Measurements from ENCODE around the gene TGFA.

TGFA gene

DNA sequence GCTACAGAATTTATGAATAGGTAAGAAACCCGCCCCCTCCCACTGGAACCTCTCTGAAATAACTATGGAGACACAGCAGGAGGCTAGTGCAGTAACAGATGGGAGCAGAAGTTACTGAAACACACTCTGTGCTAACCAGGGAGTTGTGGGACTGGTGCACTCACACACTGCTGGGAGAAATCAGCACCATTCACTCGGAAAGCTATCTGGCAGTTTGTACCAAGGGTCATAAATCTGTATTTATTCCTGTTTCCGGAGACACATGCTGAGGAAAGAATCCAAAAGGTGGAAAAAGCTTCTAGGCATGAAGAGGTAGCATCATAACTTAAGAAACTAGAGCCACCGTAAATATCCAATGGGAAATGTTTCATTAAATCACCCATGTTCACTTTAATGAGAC, 39.9 kb downstream of the TGFA start:
- no peak overlapping the region for H3K4me2 ChIP-seq (ENCODE audit: low read length)
- H3K4me1 ChIP-seq (ENCODE audit: control insufficient read depth, low read length), result peaks cover 11% of the 10 kb centered on the region
- H3K4me3 ChIP-seq (ENCODE audit: low read length), result no peak overlapping the region
- H3K9me2 ChIP-seq (replicated peaks; ENCODE audit: control insufficient read depth, low read length), result no peaks in the 10 kb centered on the region
- H3K27me3 ChIP-seq (ENCODE audit: control insufficient read depth, low read length), result peaks cover 4% of the 10 kb centered on the region; the same call in 1 of the 2 replicates
- H3K9me3 ChIP-seq (ENCODE audit: control insufficient read depth, insufficient read depth, low read length), result no peaks in the 10 kb centered on the region
- H3K27ac ChIP-seq (ENCODE audit: low read depth, low read length), result no peak overlapping the region
- no peaks in the 10 kb centered on the region for H3F3A ChIP-seq (ENCODE audit: control insufficient read depth, insufficient read depth)
- H3K36me3 ChIP-seq (ENCODE audit: control insufficient read depth, low read length), result no peaks in the 10 kb centered on the region
- TF ChIP-seq EZH2phosphoT487 (IDR thresholded peaks at IDR 0.05; ENCODE audit: borderline replicate concordance, low read length), result no peak
- TF ChIP-seq CTCF (IDR thresholded peaks at IDR 0.05; ENCODE audit: low read depth, low read length, poor library complexity, severe bottlenecking), result no peak
- H3K79me2 ChIP-seq (ENCODE audit: control insufficient read depth, low read length), result no peaks in the 10 kb centered on the region
- no peaks in the 10 kb centered on the region for H4K20me1 ChIP-seq (ENCODE audit: control insufficient read depth, insufficient read depth, low read depth, low read length)

- H3K9me3 ChIP-seq (ENCODE audit: control insufficient read depth, insufficient read depth, low read length), result no peaks in the 10 kb centered on the region
- H3K4me2 ChIP-seq (ENCODE audit: low read length), result no peak overlapping the region
- peaks cover 11% of the 10 kb centered on the region for H3K4me1 ChIP-seq (ENCODE audit: control insufficient read depth, low read length)
- TF ChIP-seq EZH2phosphoT487 (IDR thresholded peaks at IDR 0.05; ENCODE audit: borderline replicate concordance, low read length) (no peak), CTCF (IDR thresholded peaks at IDR 0.05; ENCODE audit: low read depth, low read length, poor library complexity, severe bottlenecking) (no peak)
- H3K79me2 ChIP-seq (ENCODE audit: control insufficient read depth, low read length), result no peaks in the 10 kb centered on the region
- no peak overlapping the region for H3K4me3 ChIP-seq (ENCODE audit: low read length)
- no peaks in the 10 kb centered on the region for H3F3A ChIP-seq (ENCODE audit: control insufficient read depth, insufficient read depth)
- no peaks in the 10 kb centered on the region for H4K20me1 ChIP-seq (ENCODE audit: control insufficient read depth, insufficient read depth, low read depth, low read length)
- no peak overlapping the region for H3K27ac ChIP-seq (ENCODE audit: low read depth, low read length)
- H3K9me2 ChIP-seq (replicated peaks; ENCODE audit: control insufficient read depth, low read length), result no peaks in the 10 kb centered on the region
- H3K27me3 ChIP-seq (ENCODE audit: control insufficient read depth, low read length), result peaks cover 4% of the 10 kb centered on the region; the same call in 1 of the 2 replicates
- H3K36me3 ChIP-seq (ENCODE audit: control insufficient read depth, low read length), result no peaks in the 10 kb centered on the region
Observed at GRCh38 chr2:70511971-70512729, 41.5 kb downstream of the TGFA start.

DNA sequence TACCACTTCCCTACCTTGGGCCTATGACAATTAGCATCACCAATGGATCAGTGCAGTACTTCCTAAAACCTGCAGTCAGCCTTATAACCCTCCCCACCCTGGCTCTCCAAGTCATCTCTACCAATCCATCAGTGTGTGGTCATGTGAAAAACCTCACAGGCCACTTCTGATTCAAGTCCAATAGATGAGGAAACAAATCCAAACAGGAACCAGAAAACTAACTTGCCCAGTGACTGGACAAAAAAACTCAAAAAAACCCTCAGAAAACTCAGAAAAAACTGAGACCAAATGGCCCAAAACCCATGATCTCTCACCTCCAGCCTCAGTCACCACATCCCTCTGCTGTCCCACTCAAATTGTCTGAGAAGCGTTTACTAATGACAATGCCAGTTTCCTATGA, 43.3 kb downstream of the TGFA start:
- no peak overlapping the region for H3K27ac ChIP-seq (ENCODE audit: low read depth, low read length)
- H3K9me2 ChIP-seq (replicated peaks; ENCODE audit: control insufficient read depth, low read length), result no peaks in the 10 kb centered on the region
- H3K4me3 ChIP-seq (ENCODE audit: low read length), result no peak overlapping the region
- no peak for TF ChIP-seq CTCF (IDR thresholded peaks at IDR 0.05; ENCODE audit: low read depth, low read length, poor library complexity, severe bottlenecking)
- no peak for TF ChIP-seq EZH2phosphoT487 (IDR thresholded peaks at IDR 0.05; ENCODE audit: borderline replicate concordance, low read length)
- no peaks in the 10 kb centered on the region for H3K36me3 ChIP-seq (ENCODE audit: control insufficient read depth, low read length)
- H3K4me2 ChIP-seq (ENCODE audit: low read length), result no peak overlapping the region
- H3K27me3 ChIP-seq (ENCODE audit: control insufficient read depth, low read length), result peaks cover 2% of the 10 kb centered on the region; the same call in 1 of the 2 replicates
- no peaks in the 10 kb centered on the region for H3K79me2 ChIP-seq (ENCODE audit: control insufficient read depth, low read length)
- H3K9me3 ChIP-seq (ENCODE audit: control insufficient read depth, insufficient read depth, low read length), result no peaks in the 10 kb centered on the region
- H3F3A ChIP-seq (ENCODE audit: control insufficient read depth, insufficient read depth), result no peaks in the 10 kb centered on the region
- no peaks in the 10 kb centered on the region for H3K4me1 ChIP-seq (ENCODE audit: control insufficient read depth, low read length)
- no peaks in the 10 kb centered on the region for H4K20me1 ChIP-seq (ENCODE audit: control insufficient read depth, insufficient read depth, low read depth, low read length)
